H1 (cell line): ENCODE results near the gene FGF1. TPM values are rescaled to one million over a fixed set of nuclear protein-coding genes. Genes with fewer than 3 reads are reported as not detected.
A peak's percentile ranks its signal among the peaks of the same experiment; 100 is the strongest.

Experiments used
- CTCF ChIA-PET: fragments of 300-600 bp; sonication (Branson Sonifier 250); formaldehyde crosslinking; loops from one replicate; lab custom pipeline; 2021; ENCODE audit not compliant: partially characterized antibody; lab: Charles Lee
- POLR2A ChIA-PET: fragments of 300-600 bp; sonication (Branson Sonifier 250); formaldehyde crosslinking; loops from one replicate; lab custom pipeline; 2021; ENCODE audit warnings: inconsistent platforms; ENCODE audit not compliant: partially characterized antibody; lab: Charles Lee
- DNase-seq, 2 experiments: peaks; one replicate each; pipeline versions ENCODE4 v3.0.0 to v3.0.0-alpha.2; 2010 to 2022; ENCODE audit warnings: low spot score in 2 of 2, low read depth in 1 of 2, mixed read lengths in 1 of 2
- FAIRE-seq: peaks from 2 replicates; lab custom pipeline; 2011; peaks lifted over from hg19 to GRCh38; lab: Jason Lieb, UNC
- H2AFZ ChIP-seq: 2 replicates; pipeline ENCODE4 v1.8.1; 2012; ENCODE audit warnings: low read length, inconsistent platforms
- H2AK5ac ChIP-seq: 2 replicates; pipeline ENCODE4 v1.6.1; 2013; ENCODE audit warnings: low read depth, low read length
- H2BK120ac ChIP-seq: replicated peaks from 2 replicates; pipeline ENCODE3; 2013; ENCODE audit warnings: low read depth, low read length, inconsistent platforms
- H2BK12ac ChIP-seq: 2 replicates; pipeline ENCODE4 v1.6.1; 2013; ENCODE audit warnings: low read depth, low read length
- H2BK15ac ChIP-seq: 2 replicates; pipeline ENCODE4 v1.6.1; 2013; ENCODE audit warnings: low read length
- H2BK20ac ChIP-seq: 2 replicates; pipeline ENCODE4 v1.6.1; 2013; ENCODE audit warnings: low read length
- H2BK5ac ChIP-seq: 2 replicates; pipeline ENCODE4 v1.6.1; 2013; ENCODE audit warnings: low read depth, low read length
- H3K14ac ChIP-seq: 2 replicates; pipeline ENCODE4 v1.6.1; 2013; ENCODE audit warnings: inconsistent platforms; ENCODE audit not compliant: insufficient read length
- H3K18ac ChIP-seq: 2 replicates; pipeline ENCODE4 v1.6.1; 2013; ENCODE audit warnings: low read length; ENCODE audit errors: extremely low read depth
- H3K23ac ChIP-seq: 2 replicates; pipeline ENCODE4 v1.6.1; 2013; ENCODE audit warnings: inconsistent platforms; ENCODE audit not compliant: insufficient read length
- H3K23me2 ChIP-seq: 2 replicates; pipeline ENCODE4 v1.6.1; 2013; ENCODE audit warnings: low read depth, low read length
- H3K27ac ChIP-seq: 2 replicates; pipeline ENCODE4 v1.6.1; 2011; ENCODE audit warnings: low read depth, low read length, inconsistent platforms
- H3K27me3 ChIP-seq, 4 experiments: replicated peaks in 1 of 4; 1 replicate in 1 of 4; 2 replicates in 3 of 4; pipeline versions ENCODE4 v1.6.1 to v1.8.1; 2011 to 2013; ENCODE audit warnings: low read length in 3 of 4, mild to moderate bottlenecking in 3 of 4, inconsistent platforms in 2 of 4, mixed read lengths in 2 of 4, moderate library complexity in 1 of 4; ENCODE audit not compliant: control insufficient read depth in 3 of 4, insufficient read depth in 3 of 4; ENCODE audit errors: extremely low read depth in 1 of 4
- H3K36me3 ChIP-seq, 4 experiments: 2 replicates each; pipeline versions ENCODE4 v1.6.1 to v1.8.1; 2011 to 2013; ENCODE audit warnings: mild to moderate bottlenecking in 4 of 4, low read length in 3 of 4, moderate library complexity in 2 of 4, control low read depth in 1 of 4, inconsistent platforms in 1 of 4; ENCODE audit not compliant: insufficient read depth in 4 of 4, control insufficient read depth in 2 of 4
- H3K4ac ChIP-seq: replicated peaks from 2 replicates; pipeline ENCODE3; 2013; ENCODE audit warnings: low read length, low read depth, mixed read lengths, inconsistent platforms; ENCODE audit not compliant: insufficient read length
- H3K4me1 ChIP-seq, 4 experiments: replicated peaks in 1 of 4; 1 replicate in 1 of 4; 2 replicates in 3 of 4; pipeline versions ENCODE4 v1.6.1 to v1.8.1; 2011 to 2013; ENCODE audit warnings: low read length in 3 of 4, inconsistent platforms in 2 of 4, mixed read lengths in 1 of 4; ENCODE audit not compliant: insufficient read depth in 4 of 4, control insufficient read depth in 3 of 4
- H3K4me2 ChIP-seq, 2 experiments: 2 replicates each; pipeline versions ENCODE4 v1.6.1 to v1.8.1; 2011 to 2013; ENCODE audit warnings: low read depth in 2 of 2, low read length in 2 of 2, control low read depth in 1 of 2, inconsistent platforms in 1 of 2, mild to moderate bottlenecking in 1 of 2; ENCODE audit not compliant: insufficient read depth in 1 of 2
- H3K4me3 ChIP-seq, 4 experiments: fragments of 200-600, 300-600 bp in 1 of 4; sonication (generic), shearing (Covaris generic), sonication (Bioruptor Twin) in 1 of 4; 2 replicates each; pipeline versions ENCODE4 v1.5.1 to v1.8.1; 2011 to 2016; ENCODE audit warnings: low read length in 4 of 4, low read depth in 3 of 4, control low read depth in 2 of 4, inconsistent platforms in 2 of 4, mild to moderate bottlenecking in 2 of 4, mixed read lengths in 1 of 4, moderate library complexity in 1 of 4; ENCODE audit not compliant: insufficient read depth in 2 of 4; ENCODE audit errors: extremely low read depth in 1 of 4
- H3K56ac ChIP-seq: replicated peaks from 2 replicates; pipeline ENCODE3; 2013; ENCODE audit warnings: low read depth, mild to moderate bottlenecking, mixed read lengths, low read length, inconsistent platforms; ENCODE audit not compliant: insufficient read length
- H3K79me1 ChIP-seq: 2 replicates; pipeline ENCODE4 v1.6.1; 2013; ENCODE audit warnings: low read depth, low read length, control low read depth
- H3K79me2 ChIP-seq, 2 experiments: 2 replicates each; pipeline versions ENCODE4 v1.6.1 to v1.8.1; 2012 to 2013; ENCODE audit warnings: low read length in 2 of 2, mild to moderate bottlenecking in 2 of 2, inconsistent platforms in 1 of 2; ENCODE audit not compliant: insufficient read depth in 2 of 2, control insufficient read depth in 1 of 2
- H3K9ac ChIP-seq, 4 experiments: replicated peaks in 1 of 4; 1 replicate in 1 of 4; 2 replicates in 3 of 4; pipeline versions ENCODE4 v1.6.1 to v1.8.1; 2011 to 2013; ENCODE audit warnings: low read depth in 3 of 4, low read length in 3 of 4, control low read depth in 2 of 4, mild to moderate bottlenecking in 2 of 4, moderate library complexity in 2 of 4, inconsistent platforms in 1 of 4; ENCODE audit errors: extremely low read depth in 1 of 4
- H3K9me3 ChIP-seq, 2 experiments: 2 replicates each; pipeline versions ENCODE4 v1.6.1 to v1.8.1; 2012 to 2013; ENCODE audit warnings: mild to moderate bottlenecking in 2 of 2, moderate library complexity in 2 of 2, control low read depth in 1 of 2, inconsistent platforms in 1 of 2, low read depth in 1 of 2, low read length in 1 of 2, mixed read lengths in 1 of 2; ENCODE audit not compliant: insufficient read depth in 2 of 2
- H4K20me1 ChIP-seq, 2 experiments: replicated peaks in 1 of 2; 2 replicates each; pipeline versions ENCODE3 to v1.8.1; 2011 to 2013; ENCODE audit warnings: inconsistent platforms in 2 of 2, low read length in 2 of 2, mild to moderate bottlenecking in 1 of 2; ENCODE audit not compliant: insufficient read depth in 2 of 2, control insufficient read depth in 1 of 2
- H4K5ac ChIP-seq: 2 replicates; pipeline ENCODE4 v1.6.1; 2013; ENCODE audit warnings: low read length, low read depth, mixed read lengths, inconsistent platforms; ENCODE audit not compliant: insufficient read length
- H4K8ac ChIP-seq: 2 replicates; pipeline ENCODE4 v1.8.0; 2013; ENCODE audit warnings: mild to moderate bottlenecking, moderate library complexity, low read length, inconsistent platforms; ENCODE audit not compliant: insufficient read depth; ENCODE audit errors: extremely low read depth
- H4K91ac ChIP-seq: replicated peaks from 2 replicates; pipeline ENCODE3; 2013; ENCODE audit warnings: low read length, mixed read lengths, inconsistent platforms; ENCODE audit not compliant: insufficient read length
- BRCA1 ChIP-seq: IDR thresholded peaks from 2 replicates; pipeline ENCODE4 v1.6.1; 2012; ENCODE audit warnings: low read depth, low read length, improper control_type of control experiment
- CTCF ChIP-seq, 3 experiments: IDR thresholded peaks; 1 replicate in 2 of 3; 2 replicates in 1 of 3; pipeline versions ENCODE4 v1.5.1 to v1.6.1; 2011; ENCODE audit warnings: low read length in 3 of 3, mild to moderate bottlenecking in 3 of 3, inconsistent platforms in 2 of 3, low read depth in 1 of 3, moderate library complexity in 1 of 3; ENCODE audit not compliant: insufficient read depth in 1 of 3; ENCODE audit errors: control extremely low read depth in 1 of 3
- EGR1 ChIP-seq: IDR thresholded peaks from 2 replicates; pipeline ENCODE4 v1.6.1; 2011; ENCODE audit warnings: low read depth, low read length, borderline replicate concordance
- JUND ChIP-seq: IDR thresholded peaks from 2 replicates; pipeline ENCODE4 v1.6.1; 2011; ENCODE audit warnings: mild to moderate bottlenecking, improper control_type of control experiment, low read length
- RAD21 ChIP-seq, 2 experiments: IDR thresholded peaks in 1 of 2; conservative IDR thresholded peaks in 1 of 2; 2 replicates each; pipeline ENCODE4 v1.6.1; 2011; ENCODE audit warnings: low read depth in 2 of 2, low read length in 2 of 2, improper control_type of control experiment in 1 of 2, inconsistent platforms in 1 of 2, mild to moderate bottlenecking in 1 of 2, moderate library complexity in 1 of 2
- SP1 ChIP-seq: IDR thresholded peaks from 2 replicates; pipeline ENCODE4 v1.6.1; 2011; ENCODE audit warnings: low read depth, low read length
- WGBS, 2 experiments: shearing (Covaris generic) in 1 of 2; methylation state at CpG; one replicate each; pipeline versions ENCODE4 v1.1.6 to v1.1.7; 2013 to 2015; ENCODE audit warnings: low lambda C conversion rate in 2 of 2, mixed read lengths in 2 of 2, inconsistent platforms in 1 of 2, low coverage in 1 of 2, missing lambda C conversion rate in 1 of 2; ENCODE audit not compliant: insufficient replicate concordance in 2 of 2, insufficient coverage in 1 of 2, insufficient read length in 1 of 2; ENCODE audit errors: extremely low coverage in 1 of 2, missing lambda C conversion rate in 1 of 2; 5-methylcytosine and 5-hydroxymethylcytosine counted together
- polyA plus RNA-seq, 7 experiments: library from polyadenylated mRNA; depleted of rRNA in 3 of 7; stranded (reverse) in 5 of 7; unstranded in 2 of 7; fragments of >200 nt in 5 of 7; fragments of 200-250 nt in 2 of 7; gene quantifications; 1 replicate in 5 of 7; 2 replicates in 1 of 7; 4 replicates in 1 of 7; pipeline versions ENCODE4 v1.2.1 to v1.2.3, GENCODE V29; 2011 to 2013; ENCODE audit warnings: missing spikeins in 2 of 7, mixed read lengths in 2 of 7
- total RNA-seq: library from RNA; stranded (reverse); fragmentation: NEBNext Ultra II Directional; extraction: Animal tissue kit (Norgen Biotek cat#: 25700); gene quantifications from 2 replicates; pipeline ENCODE4 v1.2.1, GENCODE V29; 2021

Gene FGF1
- total and polyA plus RNA-seq, 2 of the 8 experiments (the other 6 are each of a cell fraction or from before 2014, with no cell fraction given): 0.30 to 0.50 TPM

GRCh38 chr5:142655339-142656267 is 30.3 kb downstream of the FGF1 start:
- H2AFZ ChIP-seq: 0 out of 2 replicates have a peak overlapping the region, but pooled peaks have one; percentile 65
- H3K9me3 ChIP-seq: no peaks in the 10 kb centered on the region
- H2BK12ac ChIP-seq: no peak overlapping the region
- H3K36me3 ChIP-seq: no peaks in the 10 kb centered on the region
- CTCF ChIA-PET: interaction anchor here (0.5 to 17.4 kb wide), 58 partner anchors 7 to 1508 kb away, joined by 3 to 605 read pairs (median 5); partner anchors contain the start of gene FGF1
- H2BK15ac ChIP-seq: 0 out of 2 replicates have a peak overlapping the region, but pooled peaks have one; percentile 7
- H4K5ac ChIP-seq: no peak overlapping the region
- peak; percentile 65 for FAIRE-seq
- no peaks in the 10 kb centered on the region for H3K79me1 ChIP-seq
- H3K56ac ChIP-seq: no peak overlapping the region
- no peak overlapping the region for H2BK20ac ChIP-seq
- no peak overlapping the region for H3K4ac ChIP-seq
- H3K4me3 ChIP-seq: no peak overlapping the region
- DNase-seq: peak; percentile 53 to 96
- no peak overlapping the region for H3K27ac ChIP-seq
- H3K18ac ChIP-seq: no peak overlapping the region; the same call in 1 of the 2 replicates
- H3K23me2 ChIP-seq: no peaks in the 10 kb centered on the region
- no peak overlapping the region for H3K9ac ChIP-seq
- H4K91ac ChIP-seq: peak overlapping the region; percentile 45
- no peak overlapping the region for H4K8ac ChIP-seq
- no peaks in the 10 kb centered on the region for H4K20me1 ChIP-seq
- H3K4me2 ChIP-seq: no peak overlapping the region
- H2BK5ac ChIP-seq: no peak overlapping the region
- TF ChIP-seq RAD21 (IDR thresholded peaks at IDR 0.05 in 1 of 2, conservative IDR thresholded peaks at IDR 0.05 in 1 of 2; ENCODE audit: low read depth in 2 of 2, low read length in 2 of 2) (peak; percentile 98), SP1 (no peak), CTCF (IDR thresholded peaks at IDR 0.05; ENCODE audit: control extremely low read depth in 1 of 3, insufficient read depth in 1 of 3, low read depth in 1 of 3, low read length in 3 of 3) (peak; percentile 98 to 99 (median 99)), JUND (peak; percentile 55; the same call in 1 of the 2 replicates), EGR1 (0 out of 2 replicates have a peak, but pooled peaks have one; percentile 7), BRCA1 (no peak)
- TF ChIP-seq, all 59 proteins: peak for 4
- no peaks in the 10 kb centered on the region for H3K4me1 ChIP-seq
- H3K27me3 ChIP-seq: no peaks in the 10 kb centered on the region
- no peak overlapping the region for H2AK5ac ChIP-seq
- H3K79me2 ChIP-seq: no peaks in the 10 kb centered on the region
- no peak overlapping the region for H2BK120ac ChIP-seq
- POLR2A ChIA-PET: interaction anchor here (0.7 to 1.3 kb wide), 3 partner anchors 31 to 47 kb away, joined by 3 to 5 read pairs (median 3); no protein-coding TSS in a partner anchor
- H3K14ac ChIP-seq: no peak overlapping the region
- 28% methylated on average over 13 of the region's 13 CpGs; no CpG with 5 or more reads in 1 of the 2 experiments for WGBS, 2 experiments
- H3K23ac ChIP-seq: no peak overlapping the region
